Kidney (tissue), 14 donors: ENCODE data around the gene C21orf91. TPM values are rescaled to one million over a fixed set of nuclear protein-coding genes. Genes with fewer than 3 reads are reported as not detected.

Experiments used
- DNase-seq, 5 donors: peaks; one replicate each; pipeline ENCODE4 v3.0.0-alpha.2; 2013 to 2020
- FAIRE-seq: peaks from 2 replicates; lab custom pipeline; 2012; peaks lifted over from hg19 to GRCh38; lab: Jason Lieb, UNC
- H3K27ac ChIP-seq, 2 donors: one replicate each; pipeline ENCODE4 v1.7.0; 2013; ENCODE audit warnings: low read depth in 2 of 2, low read length in 2 of 2, inconsistent platforms in 1 of 2
- H3K27me3 ChIP-seq: one replicate; pipeline ENCODE4 v1.7.1; 2013; ENCODE audit warnings: low read length, inconsistent platforms; ENCODE audit not compliant: control insufficient read depth, insufficient read depth
- H3K36me3 ChIP-seq, 3 donors: one replicate each; pipeline versions ENCODE4 v1.7.0 to v1.7.1; 2013; ENCODE audit warnings: low read length in 3 of 3, control low read depth in 1 of 3, inconsistent platforms in 1 of 3; ENCODE audit not compliant: insufficient read depth in 3 of 3, control insufficient read depth in 2 of 3
- H3K4me1 ChIP-seq, 3 donors: one replicate each; pipeline versions ENCODE4 v1.7.0 to v1.7.1; 2013; ENCODE audit warnings: low read length in 3 of 3, inconsistent platforms in 1 of 3, low read depth in 1 of 3; ENCODE audit not compliant: control insufficient read depth in 2 of 3, insufficient read depth in 2 of 3
- H3K4me3 ChIP-seq, 3 donors: one replicate each; pipeline versions ENCODE4 v1.7.0 to v1.8.1; 2013; ENCODE audit warnings: low read length in 3 of 3, control low read depth in 1 of 3, inconsistent platforms in 1 of 3
- H3K9ac ChIP-seq, 3 donors: one replicate each; pipeline versions ENCODE4 v1.7.0 to v1.7.1; 2013; ENCODE audit warnings: low read length in 3 of 3, control low read depth in 1 of 3, inconsistent platforms in 1 of 3
- H3K9me3 ChIP-seq, 3 donors: one replicate each; pipeline versions ENCODE4 v1.7.0 to v1.7.1; 2013; ENCODE audit warnings: low read length in 3 of 3, control low read depth in 1 of 3, inconsistent platforms in 1 of 3; ENCODE audit not compliant: control insufficient read depth in 2 of 3, insufficient read depth in 1 of 3
- intact Hi-C: fragments of 100-400 bp; cut with DNase I; formaldehyde crosslinking; loops from one replicate; pipeline ENCODE4 v1.11.1; 2022
- polyA plus RNA-seq: library from polyadenylated mRNA; stranded (reverse); fragments of 350-450 nt; fragmentation: Illumina TruSeq; extraction: RNeasy Lipid Tissue Mini Kit (QIAGEN cat#74804); gene quantifications from one replicate; pipeline ENCODE4 v1.2.3, GENCODE V29; 2014; ENCODE audit warnings: low read depth, low replicate concordance; ENCODE audit not compliant: insufficient read depth
- total RNA-seq: library from RNA; stranded (reverse); fragmentation: NEBNext Ultra II Directional; extraction: Animal tissue kit (Norgen Biotek cat#: 25700); gene quantifications from one replicate; pipeline ENCODE4 v1.2.1, GENCODE V29; 2021
- TF ChIP-seq, protein P1 (sequence below): IDR thresholded peaks from 3 replicates; pipeline ENCODE4 v1.5.1; 2012; ENCODE audit warnings: mild to moderate bottlenecking, moderate library complexity, borderline replicate concordance; ENCODE audit not compliant: insufficient read depth; ENCODE audit errors: extremely low read depth
- donor health status: control.
- donor health status: control.
- donor health status: control.
- donor health status: control.
- donor health status: control.
- donor health status: DM: yes; HTN: yes; CAD: no.
- donor health status: Normal renal cell carcinoma (clear cell type).

C21orf91 gene
- total and polyA plus RNA-seq, 2 donors from 2014 or later: 2.5 to 20.4 TPM

GRCh38 chr21:17765207-17765606, 53.9 kb downstream of the C21orf91 start:
- FAIRE-seq: no peak
- intact Hi-C loops: no loop called here
- no peak for DNase-seq
- Histone ChIP-seq H3K27me3 (no peaks in the 10 kb centered on the region), H3K9me3 (no peaks in the 10 kb centered on the region), H3K9ac (no peak overlapping the region), H3K36me3 (no peaks in the 10 kb centered on the region), H3K4me1 (no peaks in the 10 kb centered on the region), H3K4me3 (no peak overlapping the region), H3K27ac (no peak overlapping the region)
- TF ChIP-seq, protein P1, sequence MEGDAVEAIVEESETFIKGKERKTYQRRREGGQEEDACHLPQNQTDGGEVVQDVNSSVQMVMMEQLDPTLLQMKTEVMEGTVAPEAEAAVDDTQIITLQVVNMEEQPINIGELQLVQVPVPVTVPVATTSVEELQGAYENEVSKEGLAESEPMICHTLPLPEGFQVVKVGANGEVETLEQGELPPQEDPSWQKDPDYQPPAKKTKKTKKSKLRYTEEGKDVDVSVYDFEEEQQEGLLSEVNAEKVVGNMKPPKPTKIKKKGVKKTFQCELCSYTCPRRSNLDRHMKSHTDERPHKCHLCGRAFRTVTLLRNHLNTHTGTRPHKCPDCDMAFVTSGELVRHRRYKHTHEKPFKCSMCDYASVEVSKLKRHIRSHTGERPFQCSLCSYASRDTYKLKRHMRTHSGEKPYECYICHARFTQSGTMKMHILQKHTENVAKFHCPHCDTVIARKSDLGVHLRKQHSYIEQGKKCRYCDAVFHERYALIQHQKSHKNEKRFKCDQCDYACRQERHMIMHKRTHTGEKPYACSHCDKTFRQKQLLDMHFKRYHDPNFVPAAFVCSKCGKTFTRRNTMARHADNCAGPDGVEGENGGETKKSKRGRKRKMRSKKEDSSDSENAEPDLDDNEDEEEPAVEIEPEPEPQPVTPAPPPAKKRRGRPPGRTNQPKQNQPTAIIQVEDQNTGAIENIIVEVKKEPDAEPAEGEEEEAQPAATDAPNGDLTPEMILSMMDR: no peak

- no peaks in the 10 kb centered on the region for H3K36me3 ChIP-seq
- H3K27ac ChIP-seq: no peak overlapping the region
- TF ChIP-seq, protein P1: no peak
- H3K9ac ChIP-seq: no peak overlapping the region
- H3K4me1 ChIP-seq: no peaks in the 10 kb centered on the region
- no peak overlapping the region for H3K4me3 ChIP-seq
- no peaks in the 10 kb centered on the region for H3K9me3 ChIP-seq
- H3K27me3 ChIP-seq: no peaks in the 10 kb centered on the region
- intact Hi-C loops: no loop called here
- no peak for DNase-seq
- FAIRE-seq: no peak
These were observed 55.7 kb downstream of the C21orf91 start for GRCh38 chr21:17763288-17764037.

GRCh38 chr21:17759511-17760178, 59.5 kb downstream of the C21orf91 start:
- H3K27me3 ChIP-seq: no peaks in the 10 kb centered on the region
- no peaks in the 10 kb centered on the region for H3K4me1 ChIP-seq
- no peaks in the 10 kb centered on the region for H3K9me3 ChIP-seq
- intact Hi-C loops: no loop called here
- no peak for DNase-seq
- H3K9ac ChIP-seq: no peak overlapping the region
- FAIRE-seq: no peak
- no peaks in the 10 kb centered on the region for H3K36me3 ChIP-seq
- no peak overlapping the region for H3K4me3 ChIP-seq
- no peak overlapping the region for H3K27ac ChIP-seq
- TF ChIP-seq, protein P1: no peak
